Fibroblast of pulmonary artery (primary cell): ENCODE results near the gene SNED1.

ENCODE experiments used
- DNase-seq: peaks from one replicate; pipeline ENCODE4 v3.0.0-alpha.2; 2010; ENCODE audit warnings: low read depth
- H3K4me3 ChIP-seq: replicated peaks from 2 replicates; pipeline ENCODE4 v1.5.1; 2011; ENCODE audit warnings: low read depth, mild to moderate bottlenecking, control low read depth, low read length, moderate library complexity
- CTCF ChIP-seq: IDR thresholded peaks from 2 replicates; pipeline ENCODE4 v1.5.1; 2011; ENCODE audit warnings: mild to moderate bottlenecking, control low read depth, low read length, inconsistent platforms; ENCODE audit errors: missing control alignments

SNED1 gene

GRCh38 chr2:240991378-240992263 is 6.8 kb upstream of the SNED1 start:
- DNase-seq = peak; percentile 94
- no peak overlapping the region for H3K4me3 ChIP-seq
- no peak for TF ChIP-seq CTCF

- no peak overlapping the region for H3K4me3 ChIP-seq
- DNase-seq = no peak
- TF ChIP-seq CTCF = no peak
Observed at GRCh38 chr2:240992572-240993291, 5.7 kb upstream of the SNED1 start.

GRCh38 chr2:240993446-240994170 is 4.8 kb upstream of the SNED1 start:
- no peak for TF ChIP-seq CTCF
- no peak for DNase-seq
- H3K4me3 ChIP-seq = no peak overlapping the region

GRCh38 chr2:240994171-240994896 is 4.1 kb upstream of the SNED1 start:
- TF ChIP-seq CTCF = no peak
- no peak for DNase-seq
- H3K4me3 ChIP-seq = no peak overlapping the region

GRCh38 chr2:240995041-240996021 is 3.1 kb upstream of the SNED1 start:
- TF ChIP-seq CTCF = no peak
- no peak overlapping the region for H3K4me3 ChIP-seq
- no peak for DNase-seq
